Mammary epithelial cell (primary cell): Measurements from ENCODE around the gene OTOP1.

Experiments
- CTCF ChIP-seq, 2 donors: IDR thresholded peaks in 1 of 2; conservative IDR thresholded peaks in 1 of 2; 2 replicates each; pipeline ENCODE4 v1.5.1; 2011 to 2012; ENCODE audit warnings: inconsistent platforms in 2 of 2, low read length in 2 of 2, mild to moderate bottlenecking in 2 of 2, control low read depth in 1 of 2, low read depth in 1 of 2; ENCODE audit not compliant: insufficient read depth in 1 of 2; ENCODE audit errors: extremely low read depth in 1 of 2
- EZH2 ChIP-seq: IDR thresholded peaks from 2 replicates; pipeline ENCODE4 v1.6.1; 2012; ENCODE audit warnings: low read length, inconsistent platforms, borderline replicate concordance

- TF ChIP-seq EZH2 (peak; percentile 87), CTCF (conservative IDR thresholded peaks at IDR 0.05 in 1 of 2, IDR thresholded peaks at IDR 0.05 in 1 of 2; ENCODE audit: extremely low read depth in 1 of 2, insufficient read depth in 1 of 2, low read depth in 1 of 2, low read length in 2 of 2) (no peak)
Measured at GRCh38 chr4:4227510-4228355, 1.0 kb upstream of the OTOP1 start.
